Right lobe of liver (tissue), 6 donors: ENCODE data around the gene KLHDC8B. TPM values are rescaled to one million over a fixed set of nuclear protein-coding genes. Genes with fewer than 3 reads are reported as not detected.
A peak's percentile ranks its signal among the peaks of the same experiment; 100 is the strongest.
"Not testable (repeated sequence)": the region's sequence is repeated elsewhere in the genome, so short reads cannot be mapped to it uniquely, and the experiment has no call there.

ENCODE experiments used
- ATAC-seq, 4 donors: fragments of 200-7000 bp; cut with Tn5 transposase; one replicate each; pipeline ENCODE4 v1.9.1; 2020; ENCODE audit warnings: mild to moderate bottlenecking in 4 of 4, moderate library complexity in 4 of 4
- DNase-seq, 3 donors: peaks; one replicate each; pipeline ENCODE4 v3.0.0-alpha.2; 2020
- H3K27ac ChIP-seq, 3 donors: fragments of 200-600 bp; one replicate each; pipeline ENCODE4 v1.8.0; 2022
- H3K27me3 ChIP-seq, 2 donors: fragments of 200-600 bp; one replicate each; pipeline ENCODE4 v1.8.0; 2022
- H3K36me3 ChIP-seq, 4 donors: fragments of 200-600 bp; sonication (generic) in 1 of 4; one replicate each; pipeline versions ENCODE4 v1.5.1 to v1.8.0; 2017 to 2022; ENCODE audit warnings: control low read depth in 1 of 4
- H3K4me1 ChIP-seq, 4 donors: fragments of 200-600 bp; sonication (generic) in 1 of 4; one replicate each; pipeline versions ENCODE4 v1.5.1 to v1.8.0; 2017 to 2022; ENCODE audit warnings: control low read depth in 1 of 4
- H3K4me3 ChIP-seq, 3 donors: fragments of 200-600 bp; one replicate each; pipeline ENCODE4 v1.8.0; 2022
- H3K9me3 ChIP-seq, 4 donors: fragments of 200-600 bp; sonication (generic) in 1 of 4; one replicate each; pipeline versions ENCODE4 v1.5.1 to v1.8.0; 2017 to 2022; ENCODE audit warnings: control low read depth in 1 of 4
- POLR2A ChIP-seq: fragments of 450-650 bp; IDR thresholded peaks from one replicate; pipeline ENCODE4 v1.6.1; 2017; ENCODE audit warnings: antibody characterized with exemption, mild to moderate bottlenecking
- WGBS: methylation state at CpG from one replicate; pipeline ENCODE4 v1.1.6; 2018; ENCODE audit warnings: low coverage, low lambda C conversion rate; ENCODE audit not compliant: insufficient coverage; ENCODE audit errors: missing lambda C conversion rate; 5-methylcytosine and 5-hydroxymethylcytosine counted together
- intact Hi-C, 2 donors: fragments of 100-400 bp; cut with DNase I; formaldehyde crosslinking; loops; one replicate each; pipeline versions ENCODE4 v1.11.2 to v1.14.1; 2022
- total RNA-seq, 6 experiments: library from RNA; depleted of rRNA in 2 of 6; stranded (reverse); fragments of >200 nt in 2 of 6; fragmentation: NEBNext Ultra II Directional in 3 of 6; extraction: Animal tissue kit (Norgen Biotek cat#: 25700) in 3 of 6; gene quantifications; one replicate each; pipeline versions ENCODE4 v1.1.0 to v1.2.4, GENCODE V29; 2016 to 2023
- TF ChIP-seq, protein P1 (sequence below), 4 donors: fragments of 200-600 bp in 3 of 4; fragments of 450-650 bp in 1 of 4; IDR thresholded peaks; one replicate each; pipeline versions ENCODE4 v1.5.1 to v1.8.0; 2016 to 2022; ENCODE audit warnings: antibody characterized with exemption in 4 of 4, mild to moderate bottlenecking in 2 of 4
- donor health status: DM: no; HTN: yes; CAD: no.
- donor health status: DM: no; HTN: no; CAD: no.
- donor health status: DM: no; HTN: no; CAD: no.
- donor health status: DM: no; HTN: yes; CAD: no.
- donor health status: DM: no; HTN: yes; CAD: no.

The KLHDC8B gene
- total RNA-seq, 6 experiments from 2014 or later, result 10.4 to 15.2 (median 11.5) TPM

DNA sequence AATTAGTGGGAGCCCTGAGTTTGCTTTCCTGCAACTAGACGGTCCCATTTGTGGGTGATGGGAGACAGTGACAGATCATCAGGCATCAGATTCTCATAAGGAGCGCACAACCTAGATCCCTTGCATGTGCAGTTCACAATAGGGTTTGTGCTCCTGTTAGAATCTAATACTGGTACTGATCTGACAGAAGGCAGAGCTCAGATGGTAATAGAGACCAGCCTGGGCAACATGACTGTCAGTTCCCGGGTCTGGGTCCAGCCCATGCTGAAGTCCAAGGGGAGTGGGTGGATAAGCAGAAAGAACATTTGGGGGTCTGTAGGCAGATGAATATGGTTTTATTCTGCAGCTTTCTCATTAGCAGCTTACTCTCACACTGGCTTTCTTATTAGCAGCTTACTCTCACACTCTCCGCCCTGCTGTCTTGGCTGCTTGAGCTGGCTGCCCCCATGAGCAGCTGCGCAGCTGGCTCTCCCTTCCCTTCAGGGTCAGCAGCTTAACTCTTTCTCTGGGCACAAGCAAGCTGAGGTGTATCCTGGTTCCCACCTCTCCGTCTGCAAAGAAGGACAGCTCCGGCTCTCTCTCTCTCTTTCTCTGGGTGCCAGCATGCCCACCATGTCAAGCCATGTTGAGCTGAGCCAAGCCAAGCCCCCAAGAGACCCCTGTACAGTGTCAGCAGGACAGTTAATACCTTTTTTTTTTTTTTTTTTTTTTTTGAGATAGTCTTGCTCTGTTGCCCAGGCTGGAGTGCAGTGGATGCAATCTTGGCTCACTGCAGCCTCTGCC is 46.5 kb downstream of the KLHDC8B start:
- DNase-seq, result no peak
- Histone ChIP-seq H3K4me3 (no peak overlapping the region), H3K27me3 (no peaks in the 10 kb centered on the region), H3K9me3 (no peaks in the 10 kb centered on the region), H3K36me3 (no peaks in the 10 kb centered on the region), H3K27ac (peak overlapping the region in 1 of 3 donors; percentile 18), H3K4me1 (peaks cover 0 to 7% (median 0%) of the 10 kb centered on the region in 4 donors)
- 70% methylated on average over 4 of the region's 7 CpGs for WGBS
- intact Hi-C loops, result no loop called here
- no peak for TF ChIP-seq POLR2A
- TF ChIP-seq, protein P1, sequence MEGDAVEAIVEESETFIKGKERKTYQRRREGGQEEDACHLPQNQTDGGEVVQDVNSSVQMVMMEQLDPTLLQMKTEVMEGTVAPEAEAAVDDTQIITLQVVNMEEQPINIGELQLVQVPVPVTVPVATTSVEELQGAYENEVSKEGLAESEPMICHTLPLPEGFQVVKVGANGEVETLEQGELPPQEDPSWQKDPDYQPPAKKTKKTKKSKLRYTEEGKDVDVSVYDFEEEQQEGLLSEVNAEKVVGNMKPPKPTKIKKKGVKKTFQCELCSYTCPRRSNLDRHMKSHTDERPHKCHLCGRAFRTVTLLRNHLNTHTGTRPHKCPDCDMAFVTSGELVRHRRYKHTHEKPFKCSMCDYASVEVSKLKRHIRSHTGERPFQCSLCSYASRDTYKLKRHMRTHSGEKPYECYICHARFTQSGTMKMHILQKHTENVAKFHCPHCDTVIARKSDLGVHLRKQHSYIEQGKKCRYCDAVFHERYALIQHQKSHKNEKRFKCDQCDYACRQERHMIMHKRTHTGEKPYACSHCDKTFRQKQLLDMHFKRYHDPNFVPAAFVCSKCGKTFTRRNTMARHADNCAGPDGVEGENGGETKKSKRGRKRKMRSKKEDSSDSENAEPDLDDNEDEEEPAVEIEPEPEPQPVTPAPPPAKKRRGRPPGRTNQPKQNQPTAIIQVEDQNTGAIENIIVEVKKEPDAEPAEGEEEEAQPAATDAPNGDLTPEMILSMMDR (IDR thresholded peaks at IDR 0.05), result no peak
- peak in 2 of 4 donors; percentile 16 to 23 for ATAC-seq

DNA sequence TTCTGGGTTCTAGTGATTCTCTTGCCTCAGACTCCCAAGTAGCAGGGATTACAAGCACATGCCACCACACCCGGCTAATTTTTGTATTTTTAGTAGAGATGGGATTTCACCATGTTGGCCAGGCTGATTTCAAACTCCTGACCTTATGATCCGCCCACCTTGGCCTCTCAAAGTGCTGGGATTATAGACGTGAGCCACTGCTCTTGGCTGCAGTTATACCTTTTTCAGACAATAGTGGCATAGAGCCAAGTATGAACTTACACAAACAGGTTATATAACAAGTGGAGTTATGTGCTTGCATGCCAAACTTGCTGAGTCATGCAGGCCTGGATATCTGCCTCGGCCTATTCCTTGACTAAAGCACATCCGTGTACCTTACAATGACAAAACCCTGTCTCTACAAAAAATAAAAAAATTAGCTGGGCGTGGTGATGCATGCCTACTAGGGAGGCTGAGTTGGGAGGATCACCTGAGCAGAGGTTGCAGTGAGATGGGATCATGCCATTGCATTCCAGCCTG is 47.1 kb downstream of the KLHDC8B start:
- H3K27ac ChIP-seq, result peak overlapping the region in 1 of 3 donors; percentile 18
- H3K27me3 ChIP-seq, intact Hi-C loops, H3K4me1 ChIP-seq, H3K36me3 ChIP-seq, H3K4me3 ChIP-seq, H3K9me3 ChIP-seq: not testable (repeated sequence)
- DNase-seq (peak; percentile 60 to 64 (median 61)), ATAC-seq (peak; percentile 57 to 92 (median 70))
- WGBS, result 26% methylated on average over 6 of the region's 6 CpGs

DNA sequence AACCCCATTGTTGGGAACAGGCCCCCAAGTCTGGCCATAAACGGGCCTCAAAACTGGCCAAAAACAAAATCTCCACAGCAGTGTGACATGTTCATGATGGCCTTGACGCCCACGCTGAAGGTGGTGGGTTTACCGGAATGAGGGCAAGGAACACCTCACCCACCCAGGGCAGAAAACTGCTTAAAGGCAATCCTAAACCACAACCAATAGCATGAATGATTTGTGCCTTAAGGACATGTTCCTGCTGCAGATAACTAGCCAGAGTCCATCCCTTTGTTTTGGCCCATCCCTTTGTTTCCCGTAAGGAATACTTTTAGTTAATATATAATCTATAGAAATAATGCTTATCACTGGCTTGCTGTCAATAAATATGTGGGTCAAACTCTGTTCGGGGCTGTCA is 47.7 kb downstream of the KLHDC8B start:
- TF ChIP-seq, protein P1 (IDR thresholded peaks at IDR 0.05), result no peak
- TF ChIP-seq POLR2A, result no peak
- Histone ChIP-seq H3K27me3 (no peaks in the 10 kb centered on the region), H3K9me3 (no peaks in the 10 kb centered on the region), H3K4me3 (no peak overlapping the region), H3K27ac (no peak overlapping the region), H3K36me3 (no peaks in the 10 kb centered on the region), H3K4me1 (peaks cover 0 to 7% (median 0%) of the 10 kb centered on the region in 4 donors)
- DNase-seq (no peak), ATAC-seq (no peak)
- WGBS, result 87% methylated on average over 5 of the region's 6 CpGs
- intact Hi-C loops, result no loop called here

DNA sequence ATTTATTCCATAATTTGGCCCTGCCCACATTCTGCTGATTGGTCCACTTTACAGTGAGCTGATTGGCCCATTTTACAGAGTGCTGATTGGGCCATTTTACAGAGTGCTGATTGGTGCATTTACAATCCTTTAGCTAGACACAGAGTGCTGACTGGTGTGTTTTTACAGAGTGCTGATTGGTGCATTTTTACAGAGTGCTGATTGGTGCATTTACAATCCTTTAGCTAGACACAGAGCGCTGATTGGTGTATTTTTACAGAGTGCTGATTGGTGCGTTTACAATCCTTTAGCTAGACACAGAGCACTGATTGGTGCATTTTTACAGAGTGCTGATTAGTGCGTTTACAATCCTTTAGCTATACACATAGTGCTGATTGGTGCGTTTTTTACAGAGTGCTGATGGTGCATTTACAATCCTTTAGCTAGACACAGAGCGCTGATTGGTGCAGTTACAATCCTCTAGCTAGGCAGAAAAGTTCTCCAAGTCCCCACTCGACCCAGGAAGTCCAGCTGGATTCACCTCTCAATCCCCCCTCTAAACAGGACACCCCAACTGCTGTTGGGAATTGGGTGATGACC is 49.7 kb downstream of the KLHDC8B start:
- H3K27ac ChIP-seq, H3K36me3 ChIP-seq, H3K4me3 ChIP-seq, ATAC-seq, intact Hi-C loops, H3K4me1 ChIP-seq, H3K9me3 ChIP-seq, H3K27me3 ChIP-seq, DNase-seq: not testable (repeated sequence)
- 100% methylated on average over 1 of the region's 6 CpGs for WGBS

DNA sequence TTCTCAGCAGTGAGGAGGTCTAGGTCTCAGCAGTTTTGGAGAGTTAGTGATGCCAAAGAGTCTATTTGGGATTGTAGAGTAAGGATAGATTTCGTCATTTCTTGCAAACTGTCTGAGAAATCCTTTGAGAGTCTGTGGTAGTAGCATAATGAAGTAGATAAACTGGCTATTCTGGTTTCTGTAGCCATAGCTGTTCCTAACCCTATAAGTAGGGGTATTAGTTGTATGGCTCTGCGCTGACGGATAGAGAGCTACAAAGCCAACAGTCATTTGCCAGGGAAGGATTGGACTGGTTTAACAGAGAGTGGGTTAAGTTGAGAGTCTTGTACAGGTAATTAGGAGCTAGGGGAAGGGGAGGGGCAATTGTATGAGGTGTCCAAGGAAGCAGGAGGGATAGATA is 50.6 kb downstream of the KLHDC8B start:
- no peak for DNase-seq
- peaks cover 0 to 7% (median 0%) of the 10 kb centered on the region in 4 donors for H3K4me1 ChIP-seq

More for the DNA sequence above, 50.6 kb downstream of the KLHDC8B start:
- intact Hi-C loops, result no loop called here
- H3K36me3 ChIP-seq, result no peaks in the 10 kb centered on the region
- WGBS, result 93% methylated on average over 3 of the region's 3 CpGs
- H3K27ac ChIP-seq, result no peak overlapping the region
- ATAC-seq, result no peak
- H3K4me3 ChIP-seq, result no peak overlapping the region
- H3K9me3 ChIP-seq, result no peaks in the 10 kb centered on the region
- TF ChIP-seq, protein P1 (IDR thresholded peaks at IDR 0.05), result no peak
- no peak for TF ChIP-seq POLR2A
- H3K27me3 ChIP-seq, result no peaks in the 10 kb centered on the region

Other genes starting within 250 kb of the KLHDC8B start
- 10 to 100 TPM in 5 of 6 experiments, 1 to 10 TPM in 1; 7.7 to 19.2 (median 11.1) TPM for gene P4HTM, start 181.4 kb upstream of the KLHDC8B start, total RNA-seq
- gene WDR6, start 164.2 kb upstream of the KLHDC8B start, total RNA-seq, result 10 to 100 TPM; 35.7 to 72.9 (median 65.4) TPM
- gene DALRD3, start 153.0 kb upstream of the KLHDC8B start, total RNA-seq, result 10 to 100 TPM in 2 of 6 experiments, 1 to 10 TPM in 4; 7.5 to 17.0 (median 8.1) TPM
- 100 to 1,000 TPM in 1 of 6 experiments, 10 to 100 TPM in 5; 39.2 to 100 (median 44.8) TPM for gene NDUFAF3, start 149.5 kb upstream of the KLHDC8B start, total RNA-seq
- gene IMPDH2, start 142.2 kb upstream of the KLHDC8B start, total RNA-seq, result 10 to 100 TPM; 32.0 to 57.3 (median 39.0) TPM
- 10 to 100 TPM; 21.9 to 35.7 (median 31.7) TPM for gene QRICH1, start 77.5 kb upstream of the KLHDC8B start, total RNA-seq
- 100 to 1,000 TPM in 2 of 6 experiments, 10 to 100 TPM in 4; 81.5 to 148 (median 93.5) TPM for gene QARS1, start 66.8 kb upstream of the KLHDC8B start, total RNA-seq
- 10 to 100 TPM; 28.0 to 39.0 (median 34.1) TPM for gene USP19, start 50.8 kb upstream of the KLHDC8B start, total RNA-seq
- gene LAMB2, start 38.5 kb upstream of the KLHDC8B start, total RNA-seq, result 100 to 1,000 TPM; 129 to 192 (median 163) TPM
- 10 to 100 TPM in 2 of 6 experiments, 1 to 10 TPM in 4; 8.0 to 18.9 (median 8.6) TPM for gene CCDC71, start 5.3 kb upstream of the KLHDC8B start, total RNA-seq
- gene C3orf62, start 105.6 kb downstream of the KLHDC8B start, total RNA-seq, result 1 to 10 TPM; 1.6 to 2.3 (median 2.0) TPM
- 10 to 100 TPM; 10.0 to 26.3 (median 22.2) TPM for gene USP4, start 168.5 kb downstream of the KLHDC8B start, total RNA-seq
- 100 to 1,000 TPM; 127 to 455 (median 278) TPM for gene GPX1, start 186.8 kb downstream of the KLHDC8B start, total RNA-seq
- 100 to 1,000 TPM; 142 to 251 (median 171) TPM for gene RHOA, start 240.4 kb downstream of the KLHDC8B start, total RNA-seq
- 10 to 100 TPM; 15.9 to 26.0 (median 19.4) TPM for gene TCTA, start 240.8 kb downstream of the KLHDC8B start, total RNA-seq